GM12878 (cell line): ENCODE results near the gene CHRNB2. TPM values are rescaled to one million over a fixed set of nuclear protein-coding genes. Genes with fewer than 3 reads are reported as not detected.

Experiments used
- ATF2 ChIP-seq: IDR thresholded peaks from 2 replicates; pipeline ENCODE4 v1.6.1; 2012; ENCODE audit warnings: low read length, inconsistent platforms
- CHD2 ChIP-seq: IDR thresholded peaks from 2 replicates; pipeline ENCODE4 v1.6.1; 2011; ENCODE audit warnings: low read depth, low read length, improper control_type of control experiment, borderline replicate concordance
- EGR1 ChIP-seq, 2 experiments: IDR thresholded peaks; 1 replicate in 1 of 2; 2 replicates in 1 of 2; pipeline ENCODE4 v1.6.1; 2011 to 2012; ENCODE audit warnings: low read depth in 2 of 2, low read length in 2 of 2, borderline replicate concordance in 1 of 2, mild to moderate bottlenecking in 1 of 2, moderate library complexity in 1 of 2
- HDAC6 ChIP-seq: fragments of 200-600 bp; sonication (generic); IDR thresholded peaks from one replicate; pipeline ENCODE4 v1.8.0; 2017; ENCODE audit warnings: antibody characterized with exemption; ENCODE audit not compliant: unreplicated experiment
- IRF5 ChIP-seq: fragments of 450-650 bp; IDR thresholded peaks from 2 replicates; pipeline ENCODE4 v1.6.1; 2017; ENCODE audit warnings: borderline replicate concordance
- RAD21 ChIP-seq: IDR thresholded peaks from 2 replicates; pipeline ENCODE4 v1.6.1; 2011; ENCODE audit warnings: mild to moderate bottlenecking, low read depth, low read length, moderate library complexity; ENCODE audit not compliant: insufficient read depth
- SIX5 ChIP-seq: IDR thresholded peaks from 2 replicates; pipeline ENCODE4 v1.6.1; 2011; ENCODE audit warnings: mild to moderate bottlenecking, low read depth, low read length, moderate library complexity; ENCODE audit not compliant: severe bottlenecking
- SMARCA5 ChIP-seq: fragments of 450-650 bp; IDR thresholded peaks from 2 replicates; pipeline ENCODE4 v1.6.1; 2017; ENCODE audit warnings: mild to moderate bottlenecking
- TAF1 ChIP-seq: IDR thresholded peaks from 2 replicates; pipeline ENCODE4 v1.6.1; 2011; ENCODE audit warnings: mild to moderate bottlenecking, low read depth, low read length, borderline replicate concordance
- ZBTB11 ChIP-seq: fragments of 450-650 bp; formaldehyde crosslinking; IDR thresholded peaks from 2 replicates; pipeline ENCODE4 v1.5.0; 2022; ENCODE audit warnings: mild to moderate bottlenecking, missing genetic modification characterization
- polyA plus RNA-seq, 11 experiments: library from polyadenylated mRNA; depleted of rRNA in 4 of 11; unstranded in 6 of 11; stranded (reverse) in 5 of 11; fragments of >200 nt; fragmentation: Nextera tagmentation in 4 of 11; fragmentation: Illumina TruSeq in 1 of 11; extraction: Ambion mirVana in 4 of 11; extraction: Trizol in 1 of 11; gene quantifications; 1 replicate in 1 of 11; 2 replicates in 10 of 11; pipeline versions ENCODE4 v1.2.1 to v1.2.3, GENCODE V29; 2011 to 2016; ENCODE audit warnings: inconsistent platforms in 2 of 11, missing spikeins in 2 of 11, low read depth in 1 of 11
- total RNA-seq, 4 experiments: library from RNA; depleted of rRNA in 3 of 4; stranded (reverse); fragments of >200 nt in 3 of 4; fragmentation: Illumina TruSeq in 1 of 4; extraction: Trizol in 1 of 4; gene quantifications; 2 replicates each; pipeline versions ENCODE4 v1.2.1 to v1.2.3, GENCODE V29; 2013 to 2021

The CHRNB2 gene
- total and polyA plus RNA-seq, 10 of the 15 experiments (the other 5 are each of a cell fraction or from before 2014, with no cell fraction given): 0.01 to 0.11 (median 0.03) TPM; not detected in 6

- no peak for TF ChIP-seq SIX5
- no peak for TF ChIP-seq ATF2
- TF ChIP-seq ZBTB11: no peak
- TF ChIP-seq IRF5: no peak
- TF ChIP-seq CHD2: no peak
- no peak for TF ChIP-seq SMARCA5
- TF ChIP-seq RAD21: no peak
- TF ChIP-seq EGR1 (IDR thresholded peaks at IDR 0.05; ENCODE audit: borderline replicate concordance in 1 of 2, low read depth in 2 of 2, low read length in 2 of 2): no peak
- no peak for TF ChIP-seq TAF1
- no peak for TF ChIP-seq HDAC6
Measured at GRCh38 chr1:154524881-154525280, 42.7 kb upstream of the CHRNB2 start (continued).
